Tibial nerve (tissue), 4 donors: ENCODE measurements around the gene CKS1B. TPM values are rescaled to one million over a fixed set of nuclear protein-coding genes. Genes with fewer than 3 reads are reported as not detected.
"Not testable (repeated sequence)": the region's sequence is repeated elsewhere in the genome, so short reads cannot be mapped to it uniquely, and the experiment has no call there.

Experiments
- DNase-seq, 2 donors: peaks; one replicate each; pipeline ENCODE4 v3.0.0-alpha.2; 2019; ENCODE audit warnings: low spot score in 2 of 2
- H3K27ac ChIP-seq, 4 donors: fragments of 200-600 bp; sonication (generic) in 3 of 4; one replicate each; pipeline ENCODE4 v1.5.1; 2017 to 2019; ENCODE audit warnings: mild to moderate bottlenecking in 1 of 4
- H3K27me3 ChIP-seq, 2 donors: fragments of 200-600 bp; sonication (generic) in 1 of 2; one replicate each; pipeline versions ENCODE4 v1.5.1 to v1.6.0; 2017 to 2019
- H3K36me3 ChIP-seq, 3 donors: fragments of 200-600 bp; sonication (generic); one replicate each; pipeline ENCODE4 v1.5.1; 2018 to 2019
- H3K4me1 ChIP-seq, 4 donors: fragments of 200-600 bp; sonication (generic) in 3 of 4; one replicate each; pipeline ENCODE4 v1.5.1; 2017 to 2019
- H3K4me3 ChIP-seq, 4 donors: fragments of 200-600 bp; sonication (generic) in 3 of 4; one replicate each; pipeline ENCODE4 v1.5.1; 2017 to 2019; ENCODE audit warnings: mild to moderate bottlenecking in 1 of 4, moderate library complexity in 1 of 4
- H3K9me3 ChIP-seq, 4 donors: fragments of 200-600 bp; sonication (generic) in 3 of 4; one replicate each; pipeline ENCODE4 v1.5.1; 2017 to 2019
- EP300 ChIP-seq, 2 donors: sonication (generic); formaldehyde crosslinking; IDR thresholded peaks; one replicate each; pipeline ENCODE4 v1.6.1; 2017; ENCODE audit warnings: antibody characterized with exemption in 2 of 2, mild to moderate bottlenecking in 1 of 2
- POLR2A ChIP-seq, 2 donors: fragments of 450-650 bp; IDR thresholded peaks; one replicate each; pipeline ENCODE4 v1.6.1; 2017; ENCODE audit warnings: antibody characterized with exemption in 2 of 2, mild to moderate bottlenecking in 2 of 2, moderate library complexity in 2 of 2
- WGBS, 2 donors: methylation state at CpG; one replicate each; pipeline ENCODE4 v1.1.5; 2018; 5-methylcytosine and 5-hydroxymethylcytosine counted together
- total RNA-seq, 4 donors: library from RNA; depleted of rRNA; stranded (reverse); fragments of >200 nt; gene quantifications; one replicate each; pipeline ENCODE4 v1.1.0, GENCODE V29; 2016
- TF ChIP-seq, protein P1 (sequence below), 5 experiments: fragments of 200-600 bp in 3 of 5; fragments of 450-650 bp in 2 of 5; sonication (generic) in 3 of 5; IDR thresholded peaks; one replicate each; pipeline ENCODE4 v1.5.1; 2016 to 2019; ENCODE audit warnings: antibody characterized with exemption in 5 of 5, mild to moderate bottlenecking in 3 of 5, moderate library complexity in 2 of 5

CKS1B gene
- total RNA-seq, 4 donors from 2014 or later, result 35.2 to 40.5 (median 37.3) TPM

DNA sequence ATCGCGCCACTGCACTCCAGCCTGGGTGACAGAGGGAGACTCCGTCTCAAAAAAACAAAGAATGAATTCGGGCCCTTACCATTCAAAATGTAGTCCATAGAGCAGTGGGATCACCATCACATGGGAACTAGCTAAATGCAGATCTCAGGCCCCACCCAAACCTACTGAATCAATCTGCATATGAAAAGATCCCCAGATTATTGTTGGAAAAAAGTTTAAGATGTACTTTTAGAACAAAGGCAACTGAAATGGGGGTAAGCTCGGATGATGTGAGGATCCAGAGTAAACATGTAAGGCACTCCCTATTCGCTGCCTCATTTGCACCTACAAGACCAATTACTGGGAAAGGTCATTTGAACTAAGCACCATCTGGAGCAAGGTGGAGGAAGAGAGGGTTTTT lies 7.9 kb downstream of the CKS1B start:
- no peaks in the 10 kb centered on the region for H3K27me3 ChIP-seq
- peak overlapping the region in 3 of 4 donors; percentile 49 to 86 (median 74) for H3K4me3 ChIP-seq
- peak overlapping the region in 2 of 4 donors; percentile 7 to 85 for H3K27ac ChIP-seq
- no peak for DNase-seq
- peaks cover 0 to 17% (median 0%) of the 10 kb centered on the region in 3 donors for H3K36me3 ChIP-seq
- WGBS, 2 donors, result 63 to 65% methylated on average over 6 of the region's 6 CpGs
- no peaks in the 10 kb centered on the region for H3K9me3 ChIP-seq
- TF ChIP-seq EP300 (IDR thresholded peaks at IDR 0.05), result no peak
- TF ChIP-seq, protein P1, sequence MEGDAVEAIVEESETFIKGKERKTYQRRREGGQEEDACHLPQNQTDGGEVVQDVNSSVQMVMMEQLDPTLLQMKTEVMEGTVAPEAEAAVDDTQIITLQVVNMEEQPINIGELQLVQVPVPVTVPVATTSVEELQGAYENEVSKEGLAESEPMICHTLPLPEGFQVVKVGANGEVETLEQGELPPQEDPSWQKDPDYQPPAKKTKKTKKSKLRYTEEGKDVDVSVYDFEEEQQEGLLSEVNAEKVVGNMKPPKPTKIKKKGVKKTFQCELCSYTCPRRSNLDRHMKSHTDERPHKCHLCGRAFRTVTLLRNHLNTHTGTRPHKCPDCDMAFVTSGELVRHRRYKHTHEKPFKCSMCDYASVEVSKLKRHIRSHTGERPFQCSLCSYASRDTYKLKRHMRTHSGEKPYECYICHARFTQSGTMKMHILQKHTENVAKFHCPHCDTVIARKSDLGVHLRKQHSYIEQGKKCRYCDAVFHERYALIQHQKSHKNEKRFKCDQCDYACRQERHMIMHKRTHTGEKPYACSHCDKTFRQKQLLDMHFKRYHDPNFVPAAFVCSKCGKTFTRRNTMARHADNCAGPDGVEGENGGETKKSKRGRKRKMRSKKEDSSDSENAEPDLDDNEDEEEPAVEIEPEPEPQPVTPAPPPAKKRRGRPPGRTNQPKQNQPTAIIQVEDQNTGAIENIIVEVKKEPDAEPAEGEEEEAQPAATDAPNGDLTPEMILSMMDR (IDR thresholded peaks at IDR 0.05), result no peak
- no peak for TF ChIP-seq POLR2A (IDR thresholded peaks at IDR 0.05)
- peaks cover 3 to 24% (median 13%) of the 10 kb centered on the region in 4 donors for H3K4me1 ChIP-seq

- 0% methylated on average over 26 of the region's 26 CpGs for WGBS, 2 donors
Observed at GRCh38 chr1:154982897-154983648, 8.6 kb downstream of the CKS1B start, which contains the start of gene FLAD1. TSS of gene FLAD1 (plus strand) at chr1:154983344. CDS start at chr1:154983695, 351 bp downstream.

DNA sequence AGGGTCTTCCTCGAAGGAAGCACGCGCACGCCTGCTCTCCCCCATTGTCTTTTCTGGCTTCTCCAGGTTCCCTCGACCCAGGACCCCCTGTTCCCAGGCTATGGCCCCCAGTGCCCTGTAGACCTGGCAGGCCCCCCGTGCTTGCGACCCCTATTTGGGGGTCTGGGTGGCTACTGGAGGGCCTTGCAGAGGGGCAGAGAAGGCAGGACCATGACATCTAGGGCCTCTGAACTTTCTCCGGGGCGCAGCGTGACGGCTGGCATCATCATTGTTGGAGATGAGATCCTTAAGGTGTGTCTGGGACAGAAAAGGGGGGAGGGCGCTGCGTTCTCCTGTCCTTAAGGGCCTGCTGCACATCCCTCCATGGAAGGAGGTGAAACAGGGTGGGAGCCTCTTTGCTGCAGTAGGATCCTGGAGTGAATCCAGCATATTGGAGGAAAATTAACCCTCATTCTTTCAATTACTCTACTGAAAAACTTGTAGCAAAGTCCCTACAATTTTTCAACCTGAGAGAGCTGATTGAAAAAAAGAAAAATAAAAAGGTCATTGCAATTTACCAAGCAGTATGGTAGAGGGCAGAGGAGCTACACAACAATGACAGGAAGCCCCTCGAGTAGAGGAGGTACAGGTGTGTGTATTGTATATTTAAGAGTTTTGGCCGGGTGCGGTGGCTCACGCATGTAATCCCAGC lies 9.4 kb downstream of the CKS1B start:
- H3K4me3 ChIP-seq, result peak overlapping the region; percentile 49 to 86 (median 72)
- no peak for DNase-seq
- H3K27me3 ChIP-seq, result no peaks in the 10 kb centered on the region
- peak overlapping the region in 3 of 4 donors; percentile 72 to 85 (median 73) for H3K27ac ChIP-seq
- no peaks in the 10 kb centered on the region for H3K9me3 ChIP-seq
- H3K36me3 ChIP-seq, result peaks cover 0 to 28% (median 0%) of the 10 kb centered on the region in 3 donors
- peaks cover 3 to 29% (median 13%) of the 10 kb centered on the region in 4 donors for H3K4me1 ChIP-seq
- WGBS, 2 donors, result 16 to 26% methylated on average over 12 to 16 of the region's 17 CpGs
- TF ChIP-seq POLR2A (IDR thresholded peaks at IDR 0.05), result no peak
- no peak for TF ChIP-seq EP300 (IDR thresholded peaks at IDR 0.05)
- TF ChIP-seq, protein P1 (IDR thresholded peaks at IDR 0.05), result no peak

More at GRCh38 chr1:154982897-154983648, 8.6 kb downstream of the CKS1B start, which contains the start of gene FLAD1:
- peak within 1 kb of the TSS; percentile 49 to 86 (median 72) for H3K4me3 ChIP-seq
- H3K9me3 ChIP-seq, result no peaks in the 10 kb centered on the region
- no peaks in the 10 kb centered on the region for H3K27me3 ChIP-seq
- DNase-seq, result peak; percentile 92 to 100
- peaks cover 3 to 26% (median 13%) of the 10 kb centered on the region in 4 donors for H3K4me1 ChIP-seq
- H3K27ac ChIP-seq, result peak within 1 kb of the TSS; percentile 15 to 85 (median 72)
- TF ChIP-seq, protein P1 (IDR thresholded peaks at IDR 0.05), result peak in 2 of 5 experiments; percentile 30 to 61
- TF ChIP-seq POLR2A (IDR thresholded peaks at IDR 0.05) (peak in 1 of 2 donors; percentile 42), EP300 (IDR thresholded peaks at IDR 0.05) (peak; percentile 71 to 90)
- peaks cover 0 to 24% (median 0%) of the 10 kb centered on the region in 3 donors for H3K36me3 ChIP-seq

GRCh38 chr1:154986736-154987135 lies 12.3 kb downstream of the CKS1B start:
- 85 to 88% methylated on average over 4 of the region's 4 CpGs for WGBS, 2 donors
- Histone ChIP-seq H3K4me1 (peaks cover 3 to 29% (median 13%) of the 10 kb centered on the region in 4 donors), H3K36me3 (peaks cover 0 to 54% (median 0%) of the 10 kb centered on the region in 3 donors)

DNA sequence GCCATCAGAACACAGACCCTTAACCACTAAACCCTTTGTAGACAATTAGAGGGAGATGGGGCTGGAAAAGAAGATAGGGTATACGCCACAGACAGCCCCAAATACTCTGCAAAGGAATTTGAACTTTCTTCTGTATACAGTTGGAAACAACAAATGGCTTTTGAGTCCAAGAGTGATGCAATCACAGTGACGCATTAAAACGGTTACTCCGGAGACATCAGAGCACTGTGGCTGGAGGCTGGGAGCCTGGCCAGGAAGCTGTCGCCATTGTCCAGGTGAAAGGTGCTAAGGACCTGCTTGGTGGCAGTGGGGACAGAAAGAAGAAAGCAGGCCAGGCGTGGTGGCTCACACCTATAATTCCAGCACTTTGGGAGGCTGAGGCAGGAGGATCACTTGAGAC lies 12.8 kb downstream of the CKS1B start:
- peaks cover 0 to 60% (median 0%) of the 10 kb centered on the region in 3 donors for H3K36me3 ChIP-seq
- H3K9me3 ChIP-seq, result no peaks in the 10 kb centered on the region
- H3K4me1 ChIP-seq, result peaks cover 3 to 26% (median 12%) of the 10 kb centered on the region in 4 donors
- TF ChIP-seq EP300 (IDR thresholded peaks at IDR 0.05), result no peak
- TF ChIP-seq, protein P1 (IDR thresholded peaks at IDR 0.05), result no peak
- TF ChIP-seq POLR2A (IDR thresholded peaks at IDR 0.05), result no peak
- no peaks in the 10 kb centered on the region for H3K27me3 ChIP-seq
- no peak overlapping the region for H3K4me3 ChIP-seq
- 80 to 81% methylated on average over 6 of the region's 6 CpGs for WGBS, 2 donors
- H3K27ac ChIP-seq, result no peak overlapping the region
- no peak for DNase-seq

More at GRCh38 chr1:154986736-154987135, 12.3 kb downstream of the CKS1B start:
- H3K9me3 ChIP-seq, H3K27me3 ChIP-seq, DNase-seq, H3K27ac ChIP-seq, H3K4me3 ChIP-seq: not testable (repeated sequence)
